GM21717 (cell line): ENCODE data around the gene SLC6A16.
"Not testable (repeated sequence)": the region's sequence is repeated elsewhere in the genome, so short reads cannot be mapped to it uniquely, and the experiment has no call there.

Source experiments
- ATAC-seq: cut with Tn5 transposase; IDR thresholded peaks from one replicate; pipeline ENCODE4 v1.9.1; 2021; ENCODE audit warnings: mild to moderate bottlenecking, moderate library complexity; ENCODE audit not compliant: unreplicated experiment

SLC6A16 gene

GRCh38 chr19:49332691-49333417, 7.9 kb upstream of the SLC6A16 start:
- not testable (repeated sequence) for ATAC-seq

- peak; percentile 32 for ATAC-seq
These were observed 6.6 kb upstream of the SLC6A16 start for GRCh38 chr19:49331616-49332055.

- not testable (repeated sequence) for ATAC-seq
These were observed 6.2 kb upstream of the SLC6A16 start for GRCh38 chr19:49331187-49331586.

GRCh38 chr19:49328741-49329140, 3.8 kb upstream of the SLC6A16 start:
- no peak for ATAC-seq

- no peak for ATAC-seq
These were observed 3.0 kb upstream of the SLC6A16 start for GRCh38 chr19:49327878-49328544.

- ATAC-seq = no peak
These were observed 1.2 kb upstream of the SLC6A16 start for GRCh38 chr19:49326165-49326704.

GRCh38 chr19:49325756-49326155, 765 bp upstream of the SLC6A16 start:
- ATAC-seq = not testable (repeated sequence)

- ATAC-seq = no peak
These were observed 6.7 kb downstream of the SLC6A16 start for GRCh38 chr19:49318296-49318695.

GRCh38 chr19:49316284-49316683, 8.7 kb downstream of the SLC6A16 start:
- ATAC-seq = no peak

GRCh38 chr19:49315111-49315510, 9.9 kb downstream of the SLC6A16 start:
- no peak for ATAC-seq

GRCh38 chr19:49309087-49309486, 15.9 kb downstream of the SLC6A16 start:
- ATAC-seq = no peak

GRCh38 chr19:49306734-49307133, 18.3 kb downstream of the SLC6A16 start:
- not testable (repeated sequence) for ATAC-seq

- ATAC-seq = no peak
These were observed 23.1 kb downstream of the SLC6A16 start for GRCh38 chr19:49301866-49302252.

GRCh38 chr19:49301165-49301865, 23.7 kb downstream of the SLC6A16 start:
- no peak for ATAC-seq

- ATAC-seq = not testable (repeated sequence)
These were observed 26.3 kb downstream of the SLC6A16 start for GRCh38 chr19:49298653-49299052.

GRCh38 chr19:49297403-49297802, 27.6 kb downstream of the SLC6A16 start:
- no peak for ATAC-seq

GRCh38 chr19:49295208-49295880, 29.6 kb downstream of the SLC6A16 start:
- no peak for ATAC-seq

- no peak for ATAC-seq
These were observed 30.6 kb downstream of the SLC6A16 start for GRCh38 chr19:49294401-49294800.

- no peak for ATAC-seq
These were observed 34.5 kb downstream of the SLC6A16 start for GRCh38 chr19:49290517-49290916.

- not testable (repeated sequence) for ATAC-seq
These were observed 35.7 kb downstream of the SLC6A16 start for GRCh38 chr19:49289286-49289685.

- ATAC-seq = not testable (repeated sequence)
These were observed 36.8 kb downstream of the SLC6A16 start for GRCh38 chr19:49288205-49288604.
